Caco-2 (cell line): ENCODE data around the gene PDZD8. TPM values are rescaled to one million over a fixed set of nuclear protein-coding genes. Genes with fewer than 3 reads are reported as not detected.

Source experiments
- BruUV-seq: library from RNA; stranded (reverse); fragments of 400-500 nt; replicated peaks from 2 replicates; lab custom pipeline; 2021; lab: Mats Ljungman, UMichigan
- CTCF ChIA-PET: fragments of 300-600 bp; sonication (Branson Sonifier 250); formaldehyde crosslinking; loops from one replicate; lab custom pipeline; 2022; ENCODE audit warnings: antibody characterized with exemption; lab: Charles Lee
- POLR2A ChIA-PET: fragments of 300-600 bp; sonication (Branson Sonifier 250); formaldehyde crosslinking; loops from one replicate; lab custom pipeline; 2022; ENCODE audit warnings: antibody characterized with exemption; lab: Charles Lee
- DNase-seq, 2 experiments: peaks; one replicate each; pipeline versions ENCODE4 v3.0.0 to v3.0.0-alpha.2; 2020 to 2022
- H3K27me3 ChIP-seq: replicated peaks from 2 replicates; pipeline ENCODE4 v1.6.0; 2011; ENCODE audit warnings: low read length; ENCODE audit not compliant: control insufficient read depth, insufficient read depth
- H3K36me3 ChIP-seq: 2 replicates; pipeline ENCODE4 v1.5.1; 2011; ENCODE audit warnings: low read length; ENCODE audit not compliant: control insufficient read depth, insufficient read depth
- H3K4me1 ChIP-seq: fragments of 250-450 bp; sonication (Bioruptor Pico); 2 replicates; pipeline ENCODE4 v1.5.1; 2020; ENCODE audit warnings: mild to moderate bottlenecking
- H3K4me3 ChIP-seq: 2 replicates; pipeline ENCODE4 v1.5.1; 2011; ENCODE audit warnings: low read depth, mild to moderate bottlenecking, control low read depth, low read length
- H3K9me3 ChIP-seq: fragments of 250-450 bp; sonication (Bioruptor Pico); 2 replicates; pipeline ENCODE4 v1.5.1; 2020; ENCODE audit warnings: mild to moderate bottlenecking, moderate library complexity
- H3K27ac Mint-ChIP-seq: one replicate; pipeline ENCODE4 v1.8.0; 2022; ENCODE audit warnings: mixed read lengths; ENCODE audit not compliant: unreplicated experiment
- H3K27me3 Mint-ChIP-seq: one replicate; pipeline ENCODE4 v1.8.0; 2022; ENCODE audit warnings: mixed read lengths; ENCODE audit not compliant: insufficient read depth, unreplicated experiment
- H3K36me3 Mint-ChIP-seq: one replicate; pipeline ENCODE4 v1.8.0; 2022; ENCODE audit warnings: mild to moderate bottlenecking, mixed read lengths; ENCODE audit not compliant: insufficient read depth, unreplicated experiment
- H3K4me1 Mint-ChIP-seq: one replicate; pipeline ENCODE4 v1.8.0; 2022; ENCODE audit warnings: low read depth, mixed read lengths; ENCODE audit not compliant: unreplicated experiment
- H3K4me3 Mint-ChIP-seq: one replicate; pipeline ENCODE4 v1.8.0; 2022; ENCODE audit warnings: mild to moderate bottlenecking, moderate library complexity, mixed read lengths; ENCODE audit not compliant: unreplicated experiment
- H3K9me3 Mint-ChIP-seq: one replicate; pipeline ENCODE4 v1.8.0; 2022; ENCODE audit warnings: mixed read lengths; ENCODE audit not compliant: unreplicated experiment
- CTCF ChIP-seq, 2 experiments: fragments of 200-600 bp in 1 of 2; IDR thresholded peaks; 1 replicate in 1 of 2; 2 replicates in 1 of 2; pipeline versions ENCODE4 v1.5.1 to v1.8.0; 2011 to 2022; ENCODE audit warnings: antibody characterized with exemption in 1 of 2, control low read depth in 1 of 2, inconsistent platforms in 1 of 2, low read depth in 1 of 2, low read length in 1 of 2, mild to moderate bottlenecking in 1 of 2, moderate library complexity in 1 of 2; ENCODE audit not compliant: insufficient read depth in 1 of 2, severe bottlenecking in 1 of 2, unreplicated experiment in 1 of 2
- intact Hi-C: fragments of 100-400 bp; cut with micrococcal nuclease; formaldehyde crosslinking; loops from one replicate; pipeline ENCODE4 v1.10.0; 2022; ENCODE audit not compliant: unreplicated experiment
- total RNA-seq: library from RNA; stranded (reverse); gene quantifications from 2 replicates; pipeline ENCODE4 v1.2.3, GENCODE V29; 2022

Gene PDZD8
- total RNA-seq, 1 experiment from 2014 or later: 49.4 TPM

GRCh38 chr10:117412469-117413010 is 37.3 kb upstream of the PDZD8 start:
- DNase-seq: no peak
- H3K27ac Mint-ChIP-seq: no peak overlapping the region
- H3K9me3 ChIP-seq: no peaks in the 10 kb centered on the region
- no peak overlapping the region for H3K4me3 Mint-ChIP-seq
- ChIA-PET CTCF (no interaction called here), POLR2A (no interaction called here)
- H3K9me3 Mint-ChIP-seq: no peaks in the 10 kb centered on the region
- TF ChIP-seq CTCF (IDR thresholded peaks at IDR 0.05; ENCODE audit: insufficient read depth in 1 of 2, low read depth in 1 of 2, low read length in 1 of 2, severe bottlenecking in 1 of 2, unreplicated experiment in 1 of 2): no peak
- no peaks in the 10 kb centered on the region for H3K27me3 Mint-ChIP-seq
- BruUV-seq: no TSS peak
- H3K36me3 Mint-ChIP-seq: no peaks in the 10 kb centered on the region
- no peaks in the 10 kb centered on the region for H3K36me3 ChIP-seq
- no peaks in the 10 kb centered on the region for H3K4me1 Mint-ChIP-seq
- intact Hi-C loops: no loop called here
- no peaks in the 10 kb centered on the region; the same call in 1 of the 2 replicates for H3K4me1 ChIP-seq
- H3K27me3 ChIP-seq: no peaks in the 10 kb centered on the region
- no peak overlapping the region for H3K4me3 ChIP-seq

GRCh38 chr10:117411479-117412399 is 36.5 kb upstream of the PDZD8 start:
- CTCF ChIA-PET: no interaction called here
- H3K4me1 ChIP-seq: no peaks in the 10 kb centered on the region; the same call in 1 of the 2 replicates
- no peaks in the 10 kb centered on the region for H3K36me3 ChIP-seq
- POLR2A ChIA-PET: no interaction called here
- no peak for DNase-seq
- H3K27me3 Mint-ChIP-seq: no peaks in the 10 kb centered on the region
- H3K9me3 ChIP-seq: no peaks in the 10 kb centered on the region
- no peaks in the 10 kb centered on the region for H3K4me1 Mint-ChIP-seq
- H3K9me3 Mint-ChIP-seq: no peaks in the 10 kb centered on the region
- H3K27ac Mint-ChIP-seq: no peak overlapping the region
- intact Hi-C loops: no loop called here
- no peak overlapping the region for H3K4me3 ChIP-seq
- TF ChIP-seq CTCF (IDR thresholded peaks at IDR 0.05; ENCODE audit: insufficient read depth in 1 of 2, low read depth in 1 of 2, low read length in 1 of 2, severe bottlenecking in 1 of 2, unreplicated experiment in 1 of 2): no peak
- no peak overlapping the region for H3K4me3 Mint-ChIP-seq
- H3K27me3 ChIP-seq: no peaks in the 10 kb centered on the region
- H3K36me3 Mint-ChIP-seq: no peaks in the 10 kb centered on the region
- BruUV-seq: no TSS peak

- Histone ChIP-seq H3K27me3 (no peaks in the 10 kb centered on the region), H3K4me3 (no peak overlapping the region), H3K9me3 (no peaks in the 10 kb centered on the region), H3K4me1 (no peaks in the 10 kb centered on the region; the same call in 1 of the 2 replicates), H3K36me3 (no peaks in the 10 kb centered on the region)
- no peaks in the 10 kb centered on the region for H3K36me3 Mint-ChIP-seq
- ChIA-PET CTCF (interaction anchor here (0.8 kb wide), 1 partner anchor 33 kb away, joined by 3 read pairs; no protein-coding TSS in a partner anchor), POLR2A (no interaction called here)
- no peak for DNase-seq
- no peaks in the 10 kb centered on the region for H3K9me3 Mint-ChIP-seq
- intact Hi-C loops: no loop called here
- no peak overlapping the region for H3K27ac Mint-ChIP-seq
- H3K27me3 Mint-ChIP-seq: no peaks in the 10 kb centered on the region
- no peak for TF ChIP-seq CTCF (IDR thresholded peaks at IDR 0.05; ENCODE audit: insufficient read depth in 1 of 2, low read depth in 1 of 2, low read length in 1 of 2, severe bottlenecking in 1 of 2, unreplicated experiment in 1 of 2)
- BruUV-seq: no TSS peak
- no peak overlapping the region for H3K4me3 Mint-ChIP-seq
- H3K4me1 Mint-ChIP-seq: no peaks in the 10 kb centered on the region
Measured at GRCh38 chr10:117410557-117410956, 35.3 kb upstream of the PDZD8 start.
